ENCODE results near the gene GCLC. TPM values are rescaled to one million over a fixed set of nuclear protein-coding genes. Genes with fewer than 3 reads are reported as not detected.

Gene GCLC
- total and polyA plus RNA-seq, 8 donors, result 20.8 to 41.5 (median 33.8) TPM

GRCh38 chr6:53547166-53547810 lies 2.4 kb upstream of the GCLC start:
- Histone ChIP-seq H3K9me3 (no peaks in the 10 kb centered on the region), H3K27me3 (peaks cover 0 to 21% of the 10 kb centered on the region in 2 donors), H3K36me3 (no peaks in the 10 kb centered on the region), H3K27ac (peak overlapping the region; percentile 77), H3K4me3 (peak overlapping the region; percentile 42 to 48), H3K4me1 (peaks cover 0 to 35% of the 10 kb centered on the region in 2 donors)
- intact Hi-C loops (cut with DNase I), result loop anchor here in 1 of 2 donors (10.0 kb wide), 1 partner anchor 108 kb away; no protein-coding TSS in a partner anchor
- DNase-seq (no peak), ATAC-seq (peak; percentile 9)
- TF ChIP-seq, protein P1, sequence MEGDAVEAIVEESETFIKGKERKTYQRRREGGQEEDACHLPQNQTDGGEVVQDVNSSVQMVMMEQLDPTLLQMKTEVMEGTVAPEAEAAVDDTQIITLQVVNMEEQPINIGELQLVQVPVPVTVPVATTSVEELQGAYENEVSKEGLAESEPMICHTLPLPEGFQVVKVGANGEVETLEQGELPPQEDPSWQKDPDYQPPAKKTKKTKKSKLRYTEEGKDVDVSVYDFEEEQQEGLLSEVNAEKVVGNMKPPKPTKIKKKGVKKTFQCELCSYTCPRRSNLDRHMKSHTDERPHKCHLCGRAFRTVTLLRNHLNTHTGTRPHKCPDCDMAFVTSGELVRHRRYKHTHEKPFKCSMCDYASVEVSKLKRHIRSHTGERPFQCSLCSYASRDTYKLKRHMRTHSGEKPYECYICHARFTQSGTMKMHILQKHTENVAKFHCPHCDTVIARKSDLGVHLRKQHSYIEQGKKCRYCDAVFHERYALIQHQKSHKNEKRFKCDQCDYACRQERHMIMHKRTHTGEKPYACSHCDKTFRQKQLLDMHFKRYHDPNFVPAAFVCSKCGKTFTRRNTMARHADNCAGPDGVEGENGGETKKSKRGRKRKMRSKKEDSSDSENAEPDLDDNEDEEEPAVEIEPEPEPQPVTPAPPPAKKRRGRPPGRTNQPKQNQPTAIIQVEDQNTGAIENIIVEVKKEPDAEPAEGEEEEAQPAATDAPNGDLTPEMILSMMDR (IDR thresholded peaks at IDR 0.05), result no peak

DNA sequence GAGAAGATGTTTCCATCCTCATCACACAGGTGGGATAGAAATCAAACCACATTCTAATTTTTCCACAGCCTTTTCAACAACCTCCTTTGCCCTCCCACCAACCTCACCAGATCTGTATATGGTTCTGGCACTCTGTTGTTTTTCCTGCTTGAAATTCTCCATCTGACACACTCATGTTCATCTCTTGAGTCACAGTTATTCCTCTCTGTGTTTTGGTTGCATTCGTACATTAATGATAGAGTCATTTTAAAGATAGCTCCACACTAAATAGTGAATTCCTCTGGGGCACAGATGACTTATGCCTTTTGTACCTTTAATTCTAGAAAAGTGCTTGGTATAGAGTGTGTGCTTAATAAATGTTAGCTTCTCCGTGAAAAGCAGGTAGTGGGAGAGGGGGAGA lies 1.4 kb upstream of the GCLC start:
- no peaks in the 10 kb centered on the region for H3K9me3 ChIP-seq
- H3K4me1 ChIP-seq, result peaks cover 0 to 39% of the 10 kb centered on the region in 2 donors
- H3K27ac ChIP-seq, result no peak overlapping the region
- no peak overlapping the region for H3K4me3 ChIP-seq
- peaks cover 0 to 21% of the 10 kb centered on the region in 2 donors for H3K27me3 ChIP-seq
- no peaks in the 10 kb centered on the region for H3K36me3 ChIP-seq
- intact Hi-C loops (cut with DNase I), result loop anchor here in 1 of 2 donors (10.0 kb wide), 1 partner anchor 109 kb away; no protein-coding TSS in a partner anchor
- TF ChIP-seq, protein P1 (IDR thresholded peaks at IDR 0.05), result no peak
- ATAC-seq (no peak), DNase-seq (no peak)

- peak in 1 of 4 donors; percentile 19 for DNase-seq
- no peak for ATAC-seq
- no peaks in the 10 kb centered on the region for H3K9me3 ChIP-seq
- H3K36me3 ChIP-seq, result no peaks in the 10 kb centered on the region
- H3K27ac ChIP-seq, result peak overlapping the region; percentile 87 to 91
- H3K27me3 ChIP-seq, result peaks cover 0 to 21% of the 10 kb centered on the region in 2 donors
- H3K4me3 ChIP-seq, result peak overlapping the region; percentile 73 to 74
- intact Hi-C loops (cut with DNase I), result loop anchor here in 1 of 2 donors (10.0 kb wide), 1 partner anchor 111 kb away; no protein-coding TSS in a partner anchor
- H3K4me1 ChIP-seq, result peaks cover 0 to 39% of the 10 kb centered on the region in 2 donors
- TF ChIP-seq, protein P1 (IDR thresholded peaks at IDR 0.05), result no peak
Measured at GRCh38 chr6:53544217-53544469, 758 bp downstream of the GCLC start.

GRCh38 chr6:53543359-53544216 lies 1.3 kb downstream of the GCLC start:
- ATAC-seq (no peak), DNase-seq (peak in 2 of 4 donors; percentile 16 to 32)
- Histone ChIP-seq H3K9me3 (no peaks in the 10 kb centered on the region), H3K27me3 (peaks cover 0 to 21% of the 10 kb centered on the region in 2 donors), H3K4me1 (peaks cover 0 to 38% of the 10 kb centered on the region in 2 donors), H3K27ac (peak overlapping the region; percentile 87 to 91), H3K4me3 (peak overlapping the region; percentile 73 to 74), H3K36me3 (no peaks in the 10 kb centered on the region)
- intact Hi-C loops (cut with DNase I), result loop anchor here in 1 of 2 donors (10.0 kb wide), 1 partner anchor 111 kb away; no protein-coding TSS in a partner anchor
- TF ChIP-seq, protein P1 (IDR thresholded peaks at IDR 0.05), result no peak

- ATAC-seq, result no peak
Measured at GRCh38 chr6:53541900-53542299, 3.0 kb downstream of the GCLC start.

More at GRCh38 chr6:53541900-53542299, 3.0 kb downstream of the GCLC start:
- Histone ChIP-seq H3K27ac (no peak overlapping the region), H3K4me1 (peaks cover 0 to 25% of the 10 kb centered on the region in 2 donors), H3K9me3 (no peaks in the 10 kb centered on the region), H3K27me3 (peaks cover 0 to 21% of the 10 kb centered on the region in 2 donors), H3K36me3 (no peaks in the 10 kb centered on the region), H3K4me3 (no peak overlapping the region)
- no peak for DNase-seq
- intact Hi-C loops (cut with DNase I), result loop anchor here in 1 of 2 donors (10.0 kb wide), 1 partner anchor 113 kb away; no protein-coding TSS in a partner anchor
- TF ChIP-seq, protein P1 (IDR thresholded peaks at IDR 0.05), result no peak
